D721Med (cell line): ENCODE data around the gene TARBP2.

Experiments
- DNase-seq: peaks from one replicate; pipeline ENCODE4 v3.0.0; 2011; ENCODE audit warnings: low spot score; ENCODE audit not compliant: insufficient read length
- FAIRE-seq: peaks from 2 replicates; lab custom pipeline; 2011; peaks lifted over from hg19 to GRCh38; lab: Jason Lieb, UNC
- TF ChIP-seq, protein P1 (sequence below): IDR thresholded peaks from 2 replicates; pipeline ENCODE4 v1.5.1; 2012; ENCODE audit warnings: mild to moderate bottlenecking, control low read depth; ENCODE audit not compliant: insufficient read depth; ENCODE audit errors: missing control alignments

TARBP2 gene

DNA sequence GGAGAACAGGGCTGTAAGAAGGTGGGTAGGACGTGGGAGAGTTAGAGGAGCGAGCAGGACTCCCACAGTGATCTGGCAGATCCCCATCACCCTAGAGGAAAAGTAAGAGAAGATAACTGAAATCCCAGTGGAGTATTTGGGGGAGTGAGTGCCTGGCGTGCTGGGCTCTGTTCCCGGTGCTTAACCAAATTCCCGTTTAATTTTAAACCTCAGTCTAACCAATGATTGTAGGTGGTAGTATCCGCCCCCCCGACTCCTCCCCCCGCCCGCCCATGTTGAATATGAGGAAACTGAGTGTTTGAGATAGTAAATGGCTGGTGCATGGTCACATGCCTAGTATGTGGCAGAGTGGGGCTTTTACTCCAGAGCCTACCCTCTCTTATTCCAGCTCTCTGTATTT lies 1.2 kb downstream of the TARBP2 start:
- FAIRE-seq (no peak), DNase-seq (no peak)
- TF ChIP-seq, protein P1, sequence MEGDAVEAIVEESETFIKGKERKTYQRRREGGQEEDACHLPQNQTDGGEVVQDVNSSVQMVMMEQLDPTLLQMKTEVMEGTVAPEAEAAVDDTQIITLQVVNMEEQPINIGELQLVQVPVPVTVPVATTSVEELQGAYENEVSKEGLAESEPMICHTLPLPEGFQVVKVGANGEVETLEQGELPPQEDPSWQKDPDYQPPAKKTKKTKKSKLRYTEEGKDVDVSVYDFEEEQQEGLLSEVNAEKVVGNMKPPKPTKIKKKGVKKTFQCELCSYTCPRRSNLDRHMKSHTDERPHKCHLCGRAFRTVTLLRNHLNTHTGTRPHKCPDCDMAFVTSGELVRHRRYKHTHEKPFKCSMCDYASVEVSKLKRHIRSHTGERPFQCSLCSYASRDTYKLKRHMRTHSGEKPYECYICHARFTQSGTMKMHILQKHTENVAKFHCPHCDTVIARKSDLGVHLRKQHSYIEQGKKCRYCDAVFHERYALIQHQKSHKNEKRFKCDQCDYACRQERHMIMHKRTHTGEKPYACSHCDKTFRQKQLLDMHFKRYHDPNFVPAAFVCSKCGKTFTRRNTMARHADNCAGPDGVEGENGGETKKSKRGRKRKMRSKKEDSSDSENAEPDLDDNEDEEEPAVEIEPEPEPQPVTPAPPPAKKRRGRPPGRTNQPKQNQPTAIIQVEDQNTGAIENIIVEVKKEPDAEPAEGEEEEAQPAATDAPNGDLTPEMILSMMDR, result no peak

DNA sequence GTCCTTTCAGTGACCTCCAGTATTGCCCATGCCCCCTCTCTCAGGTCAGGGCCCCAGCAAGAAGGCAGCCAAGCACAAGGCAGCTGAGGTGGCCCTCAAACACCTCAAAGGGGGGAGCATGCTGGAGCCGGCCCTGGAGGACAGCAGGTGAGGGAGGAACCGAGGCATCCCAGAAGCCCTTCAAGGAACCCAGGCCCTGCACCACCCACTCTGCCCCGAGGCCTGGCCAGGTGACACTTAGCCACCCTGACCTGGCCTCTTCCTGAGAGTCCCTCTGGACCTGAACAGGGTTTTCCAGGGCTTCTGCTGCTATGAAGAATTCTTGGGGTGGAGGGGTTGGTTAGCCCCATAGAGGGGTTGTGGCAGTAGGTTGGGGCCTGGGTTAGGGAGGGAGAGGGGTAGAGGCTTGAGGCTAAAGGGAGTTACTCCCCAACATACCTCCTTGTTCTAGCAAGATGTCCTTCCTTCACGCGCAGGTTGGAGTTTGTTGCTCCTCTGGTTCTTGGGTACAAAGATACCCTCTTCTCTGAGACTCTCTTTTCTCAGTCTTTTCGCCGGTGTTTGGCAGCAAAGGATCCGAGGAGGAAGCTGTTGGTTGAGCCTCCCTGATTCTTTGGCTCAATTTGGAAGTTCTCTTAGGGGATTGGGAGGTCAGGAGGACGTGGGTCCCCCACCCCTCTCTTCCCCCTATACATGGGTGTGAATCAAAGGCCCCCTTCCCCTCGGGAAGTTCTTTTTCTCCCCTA lies 2.1 kb downstream of the TARBP2 start:
- FAIRE-seq (no peak), DNase-seq (no peak)
- TF ChIP-seq, protein P1, result no peak

DNA sequence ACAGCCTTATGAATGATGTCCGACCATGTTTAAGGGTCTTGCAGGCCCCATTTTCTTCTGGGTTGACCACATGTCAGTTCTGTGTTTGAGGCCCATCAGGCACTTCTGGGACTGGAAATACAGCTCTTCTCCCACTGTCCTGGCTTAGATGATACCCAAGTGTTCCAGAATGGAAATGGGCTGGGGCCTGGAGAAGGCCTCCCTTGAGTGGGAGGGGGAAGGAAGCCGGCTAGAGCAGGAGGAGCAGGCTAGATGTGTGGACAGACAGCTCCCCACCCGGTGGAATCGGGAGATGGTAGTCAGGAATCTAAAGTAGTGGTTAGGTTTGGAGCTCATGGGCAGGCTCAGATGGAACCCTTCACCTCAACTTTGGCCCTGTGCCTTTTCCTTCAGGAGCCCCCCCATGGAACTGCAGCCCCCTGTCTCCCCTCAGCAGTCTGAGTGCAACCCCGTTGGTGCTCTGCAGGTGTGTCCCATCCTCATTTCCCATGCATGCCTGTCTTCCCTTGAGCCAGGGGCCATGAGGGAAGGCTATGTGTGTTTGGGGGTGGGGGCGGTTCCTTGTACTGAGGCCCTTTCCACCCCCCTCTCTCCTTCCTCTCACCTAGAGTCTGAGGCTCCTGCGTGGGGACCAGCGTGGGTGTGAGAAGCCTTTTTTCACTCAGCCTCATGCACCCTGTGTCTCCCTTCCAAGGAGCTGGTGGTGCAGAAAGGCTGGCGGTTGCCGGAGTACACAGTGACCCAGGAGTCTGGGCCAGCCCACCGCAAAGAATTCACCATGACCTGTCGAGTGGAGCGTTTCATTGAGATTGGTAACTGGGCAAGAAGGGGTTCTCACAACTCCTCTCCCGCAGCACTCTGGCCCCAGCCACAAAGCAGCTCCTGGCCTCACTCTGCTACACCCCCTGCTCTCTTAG lies 3.2 kb downstream of the TARBP2 start:
- TF ChIP-seq, protein P1, result no peak
- no peak for DNase-seq
- FAIRE-seq, result no peak

DNA sequence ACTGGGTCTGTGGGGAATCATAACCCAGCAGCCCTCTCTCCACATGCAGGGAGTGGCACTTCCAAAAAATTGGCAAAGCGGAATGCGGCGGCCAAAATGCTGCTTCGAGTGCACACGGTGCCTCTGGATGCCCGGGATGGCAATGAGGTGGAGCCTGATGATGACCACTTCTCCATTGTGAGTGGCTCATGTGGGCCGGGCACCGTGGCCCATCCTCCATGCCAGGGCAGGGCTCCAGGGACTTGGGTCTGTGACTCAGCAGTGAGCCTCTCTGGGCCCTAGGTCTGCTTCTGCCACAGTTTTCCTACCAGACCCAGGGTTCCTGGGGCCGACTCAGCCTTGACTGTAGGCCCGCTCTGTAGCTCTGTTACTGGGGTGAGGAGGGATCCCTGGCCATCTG lies 4.0 kb downstream of the TARBP2 start:
- TF ChIP-seq, protein P1, result no peak
- FAIRE-seq, result no peak
- no peak for DNase-seq

DNA sequence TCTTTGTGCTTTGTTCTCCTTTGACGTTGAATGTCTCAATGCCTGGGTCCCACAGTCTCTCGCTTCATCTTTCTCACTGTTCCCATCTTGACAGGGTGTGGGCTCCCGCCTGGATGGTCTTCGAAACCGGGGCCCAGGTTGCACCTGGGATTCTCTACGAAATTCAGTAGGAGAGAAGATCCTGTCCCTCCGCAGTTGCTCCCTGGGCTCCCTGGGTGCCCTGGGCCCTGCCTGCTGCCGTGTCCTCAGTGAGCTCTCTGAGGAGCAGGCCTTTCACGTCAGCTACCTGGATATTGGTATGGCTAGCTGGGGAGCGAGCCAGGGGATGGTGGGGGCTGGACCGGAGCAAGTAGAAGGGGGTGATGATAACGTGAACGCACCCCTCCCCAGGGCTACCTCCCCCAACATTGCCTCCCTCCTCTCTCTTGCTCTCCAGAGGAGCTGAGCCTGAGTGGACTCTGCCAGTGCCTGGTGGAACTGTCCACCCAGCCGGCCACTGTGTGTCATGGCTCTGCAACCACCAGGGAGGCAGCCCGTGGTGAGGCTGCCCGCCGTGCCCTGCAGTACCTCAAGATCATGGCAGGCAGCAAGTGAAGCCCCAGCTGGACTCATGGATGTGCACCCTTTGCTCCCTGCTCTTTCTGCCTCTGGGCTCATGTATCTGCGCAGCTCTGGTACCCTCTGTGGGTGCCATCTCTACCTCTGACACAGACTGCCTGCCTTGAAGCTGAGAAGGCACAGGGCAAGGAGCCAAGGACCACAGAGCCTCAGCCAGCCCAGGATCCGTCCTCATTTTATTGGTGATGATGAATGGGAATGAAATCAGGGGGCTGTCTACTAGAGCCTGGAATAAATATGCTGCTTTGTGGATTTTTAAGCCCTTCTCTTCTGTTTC lies 4.7 kb downstream of the TARBP2 start:
- DNase-seq, result no peak

DNA sequence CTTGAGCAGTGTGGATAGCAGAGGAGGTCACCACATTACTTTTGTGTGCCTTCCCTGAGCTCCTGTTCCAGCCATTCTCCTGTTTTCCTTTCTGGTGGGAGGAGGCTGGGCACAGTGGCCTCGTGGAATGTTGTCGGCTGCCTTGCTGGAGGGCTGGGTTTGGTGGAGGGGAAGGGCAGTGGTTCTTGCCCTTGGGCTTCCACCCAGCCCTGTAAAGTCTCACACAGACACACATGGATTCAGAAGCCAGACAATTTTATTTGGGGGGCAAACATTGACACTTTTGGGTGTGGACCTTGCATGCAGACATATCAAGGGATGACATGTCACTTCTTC lies 5.3 kb downstream of the TARBP2 start:
- FAIRE-seq, result no peak

More for the DNA sequence above, 4.7 kb downstream of the TARBP2 start:
- no peak for FAIRE-seq
- TF ChIP-seq, protein P1, result no peak

More for the DNA sequence above, 5.3 kb downstream of the TARBP2 start:
- TF ChIP-seq, protein P1, result no peak
- DNase-seq, result no peak
